Gastroesophageal sphincter (tissue), 4 donors: ENCODE measurements around the gene CSTF1. TPM values are rescaled to one million over a fixed set of nuclear protein-coding genes. Genes with fewer than 3 reads are reported as not detected.

Source experiments
- ATAC-seq: fragments of 150-250 bp; one replicate; pipeline ENCODE4 v1.9.1; 2016; ENCODE audit warnings: mild to moderate bottlenecking, moderate library complexity
- H3K27ac ChIP-seq, 4 donors: fragments of 200-600 bp; sonication (generic) in 3 of 4; 1 replicate in 3 of 4; 2 replicates in 1 of 4; pipeline ENCODE4 v1.5.1; 2016 to 2019
- H3K27me3 ChIP-seq: fragments of 200-600 bp; sonication (generic); one replicate; pipeline ENCODE4 v1.5.1; 2019
- H3K36me3 ChIP-seq, 2 donors: fragments of 200-600 bp; sonication (generic); one replicate each; pipeline ENCODE4 v1.5.1; 2019; ENCODE audit warnings: control low read depth in 1 of 2
- H3K4me1 ChIP-seq, 3 donors: fragments of 200-600 bp; sonication (generic); 1 replicate in 2 of 3; 2 replicates in 1 of 3; pipeline ENCODE4 v1.5.1; 2016 to 2019; ENCODE audit warnings: control low read depth in 2 of 3
- H3K4me3 ChIP-seq, 2 donors: fragments of 200-600 bp; sonication (generic); one replicate each; pipeline ENCODE4 v1.5.1; 2019; ENCODE audit warnings: mild to moderate bottlenecking in 1 of 2, moderate library complexity in 1 of 2
- H3K9me3 ChIP-seq, 3 donors: fragments of 200-600 bp; sonication (generic); one replicate each; pipeline ENCODE4 v1.5.1; 2017 to 2019; ENCODE audit warnings: control low read depth in 2 of 3
- CTCF ChIP-seq, 4 experiments: fragments of 200-600 bp in 2 of 4; fragments of 450-650 bp in 2 of 4; sonication (generic) in 1 of 4; IDR thresholded peaks; one replicate each; pipeline ENCODE4 v1.5.1; 2017 to 2019; ENCODE audit warnings: antibody characterized with exemption in 4 of 4, mild to moderate bottlenecking in 2 of 4, moderate library complexity in 2 of 4
- EP300 ChIP-seq: sonication (generic); formaldehyde crosslinking; IDR thresholded peaks from one replicate; pipeline ENCODE4 v1.6.1; 2017; ENCODE audit warnings: antibody characterized with exemption, mild to moderate bottlenecking
- POLR2A ChIP-seq, 2 donors: fragments of 450-650 bp; IDR thresholded peaks; one replicate each; pipeline ENCODE4 v1.6.1; 2017; ENCODE audit warnings: antibody characterized with exemption in 2 of 2, mild to moderate bottlenecking in 2 of 2, moderate library complexity in 1 of 2
- POLR2AphosphoS5 ChIP-seq: sonication (generic); formaldehyde crosslinking; IDR thresholded peaks from one replicate; pipeline ENCODE4 v1.6.1; 2017; ENCODE audit warnings: antibody characterized with exemption
- WGBS, 2 donors: methylation state at CpG; one replicate each; pipeline ENCODE4 v1.1.5; 2018; ENCODE audit warnings: low coverage in 1 of 2; 5-methylcytosine and 5-hydroxymethylcytosine counted together
- total RNA-seq, 4 donors: library from RNA; depleted of rRNA; stranded (reverse); fragments of >200 nt; gene quantifications; one replicate each; pipeline ENCODE4 v1.1.0, GENCODE V29; 2016

The CSTF1 gene
- total RNA-seq, 4 donors from 2014 or later, result 15.3 to 33.1 (median 22.4) TPM

DNA sequence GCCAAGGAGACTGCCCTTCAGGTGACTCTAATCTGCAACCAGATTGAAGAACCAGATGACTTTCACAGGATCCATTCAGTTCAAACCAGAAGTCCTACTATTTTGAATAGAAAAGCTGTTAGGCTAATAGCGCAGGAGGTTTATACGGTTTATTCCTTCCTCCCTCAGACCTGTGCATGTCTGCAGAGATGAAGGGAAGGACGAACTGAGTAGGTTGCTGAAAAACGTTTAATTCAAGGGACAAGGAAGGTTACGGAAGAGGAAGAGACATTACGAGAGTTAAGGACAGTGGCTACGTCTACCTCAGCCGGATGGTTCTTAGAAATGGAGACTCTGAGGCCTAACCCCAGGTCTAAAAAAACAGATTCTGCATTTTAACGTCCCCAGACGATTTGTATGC, 1.4 kb upstream of the CSTF1 start:
- no peaks in the 10 kb centered on the region for H3K9me3 ChIP-seq
- ATAC-seq, result no peak
- peak overlapping the region in 1 of 2 donors; percentile 86 for H3K4me3 ChIP-seq

DNA sequence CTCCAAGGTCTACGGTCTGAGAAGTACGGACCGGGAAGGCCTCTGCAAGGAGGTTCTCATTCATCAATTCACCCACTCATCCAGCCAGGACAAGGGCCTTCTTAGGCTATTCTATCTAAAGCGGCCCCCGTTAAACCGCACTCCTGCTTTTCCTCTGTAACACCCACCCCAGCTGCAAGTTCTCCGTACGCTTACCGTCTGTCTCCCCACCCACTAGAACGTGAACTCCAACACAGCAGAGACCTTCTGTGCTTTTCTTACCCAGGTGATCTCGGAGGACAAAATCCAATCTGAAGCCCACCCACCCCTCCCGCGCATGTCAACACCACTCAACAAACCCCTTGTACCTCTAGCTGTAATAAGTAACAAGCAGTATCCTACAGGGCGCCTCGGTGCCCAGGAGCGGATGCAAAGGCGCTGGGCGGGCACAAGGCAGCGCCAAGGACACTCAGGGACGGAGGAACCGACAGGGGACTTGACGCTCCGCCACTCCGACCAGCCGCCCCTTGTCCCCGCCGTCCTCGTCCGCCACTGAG, 781 bp upstream of the CSTF1 start:
- H3K27ac ChIP-seq, result peak overlapping the region; percentile 88 to 93 (median 90)
- H3K4me3 ChIP-seq, result peak overlapping the region; percentile 86 to 93
- peak; percentile 25 for ATAC-seq
- H3K36me3 ChIP-seq, result peaks cover 0 to 17% of the 10 kb centered on the region in 2 donors
- no peaks in the 10 kb centered on the region for H3K27me3 ChIP-seq
- TF ChIP-seq EP300, result no peak
- no peak for TF ChIP-seq POLR2A (IDR thresholded peaks at IDR 0.05)
- peak in 1 of 4 experiments; percentile 12 for TF ChIP-seq CTCF (IDR thresholded peaks at IDR 0.05)
- TF ChIP-seq POLR2AphosphoS5, result no peak
- no peaks in the 10 kb centered on the region for H3K9me3 ChIP-seq
- H3K4me1 ChIP-seq, result peaks cover 3 to 35% (median 20%) of the 10 kb centered on the region in 3 donors
- WGBS, 2 donors, result 0 to 5% methylated on average over 9 to 11 of the region's 29 CpGs

More for the DNA sequence above, 1.4 kb upstream of the CSTF1 start:
- H3K27me3 ChIP-seq, result no peaks in the 10 kb centered on the region
- WGBS, 2 donors, result 16 to 17% methylated on average over 8 to 10 of the region's 10 CpGs
- H3K36me3 ChIP-seq, result peaks cover 0 to 11% of the 10 kb centered on the region in 2 donors
- peaks cover 3 to 35% (median 20%) of the 10 kb centered on the region in 3 donors for H3K4me1 ChIP-seq
- H3K27ac ChIP-seq, result no peak overlapping the region
- no peak for TF ChIP-seq POLR2AphosphoS5
- TF ChIP-seq POLR2A (IDR thresholded peaks at IDR 0.05), result no peak
- TF ChIP-seq EP300, result no peak
- no peak for TF ChIP-seq CTCF (IDR thresholded peaks at IDR 0.05)

- ATAC-seq, result no peak
- no peaks in the 10 kb centered on the region for H3K27me3 ChIP-seq
Observed at GRCh38 chr20:56392881-56393482, 537 bp downstream of the CSTF1 start.

GRCh38 chr20:56393653-56394052, 1.2 kb downstream of the CSTF1 start:
- H3K4me1 ChIP-seq, result peaks cover 3 to 35% (median 20%) of the 10 kb centered on the region in 3 donors
- WGBS, 2 donors, result 65 to 68% methylated on average over 6 to 8 of the region's 8 CpGs
- H3K27me3 ChIP-seq, result no peaks in the 10 kb centered on the region
- H3K9me3 ChIP-seq, result no peaks in the 10 kb centered on the region
- H3K36me3 ChIP-seq, result peaks cover 15 to 37% of the 10 kb centered on the region in 2 donors
- ATAC-seq, result no peak
- TF ChIP-seq EP300 (no peak), POLR2AphosphoS5 (no peak), POLR2A (IDR thresholded peaks at IDR 0.05) (no peak), CTCF (IDR thresholded peaks at IDR 0.05) (no peak)
- H3K27ac ChIP-seq, result peak overlapping the region in 1 of 4 donors; percentile 23
- peak overlapping the region; percentile 86 to 93 for H3K4me3 ChIP-seq

More at GRCh38 chr20:56392881-56393482, 537 bp downstream of the CSTF1 start:
- H3K27ac ChIP-seq, result peak overlapping the region; percentile 88 to 93 (median 90)
- H3K4me1 ChIP-seq, result peaks cover 3 to 35% (median 20%) of the 10 kb centered on the region in 3 donors
- peak overlapping the region; percentile 86 to 93 for H3K4me3 ChIP-seq
- TF ChIP-seq EP300, result no peak
- no peak for TF ChIP-seq POLR2AphosphoS5
- TF ChIP-seq CTCF (IDR thresholded peaks at IDR 0.05), result no peak
- TF ChIP-seq POLR2A (IDR thresholded peaks at IDR 0.05), result no peak
- 0% methylated on average over 5 to 12 of the region's 18 CpGs for WGBS, 2 donors
- H3K36me3 ChIP-seq, result peaks cover 11 to 30% of the 10 kb centered on the region in 2 donors
- H3K9me3 ChIP-seq, result no peaks in the 10 kb centered on the region

DNA sequence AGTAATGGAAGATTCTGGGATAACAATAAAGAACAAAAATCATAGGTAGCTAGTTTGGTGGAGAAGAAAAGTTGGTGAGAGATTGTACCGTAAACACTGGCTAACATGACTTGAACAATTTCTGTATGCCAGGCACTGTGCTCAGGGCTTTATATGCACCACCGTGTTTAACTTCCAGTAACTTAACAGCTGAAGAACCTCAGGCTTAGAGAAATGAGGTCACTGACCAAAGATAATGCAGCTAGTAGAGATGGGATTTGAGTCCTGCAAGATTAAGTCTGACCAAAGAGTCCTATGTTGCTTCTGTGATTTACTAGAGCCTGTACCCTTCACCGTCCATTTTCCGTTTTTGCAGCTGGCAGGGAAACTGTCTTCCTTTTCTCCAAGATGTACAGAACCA, 2.7 kb downstream of the CSTF1 start:
- no peaks in the 10 kb centered on the region for H3K27me3 ChIP-seq
- H3K9me3 ChIP-seq, result no peaks in the 10 kb centered on the region
- TF ChIP-seq POLR2AphosphoS5 (no peak), CTCF (IDR thresholded peaks at IDR 0.05) (no peak), EP300 (no peak), POLR2A (IDR thresholded peaks at IDR 0.05) (no peak)
- no peak overlapping the region for H3K27ac ChIP-seq
- peaks cover 3 to 44% (median 20%) of the 10 kb centered on the region in 3 donors for H3K4me1 ChIP-seq
- no peak overlapping the region for H3K4me3 ChIP-seq
- no peak for ATAC-seq
- peaks cover 22 to 51% of the 10 kb centered on the region in 2 donors for H3K36me3 ChIP-seq
- 72 to 78% methylated on average over 4 of the region's 4 CpGs for WGBS, 2 donors
